HFFc6 (cell line): Measurements from ENCODE around the gene CCL13. TPM values are rescaled to one million over a fixed set of nuclear protein-coding genes. Genes with fewer than 3 reads are reported as not detected.

Experiments
- DNase-seq: peaks from one replicate; pipeline ENCODE4 v3.0.0-alpha.2; 2018
- H3K27ac Mint-ChIP-seq: 2 replicates; pipeline ENCODE4 v1.8.0; 2020; ENCODE audit warnings: mild to moderate bottlenecking, mixed read lengths
- H3K27me3 Mint-ChIP-seq: 2 replicates; pipeline ENCODE4 v1.8.0; 2021; ENCODE audit warnings: mild to moderate bottlenecking, moderate library complexity, mixed read lengths; ENCODE audit not compliant: insufficient read depth
- H3K36me3 Mint-ChIP-seq: 2 replicates; pipeline ENCODE4 v1.8.0; 2021; ENCODE audit warnings: low read depth, mixed read lengths
- H3K4me1 Mint-ChIP-seq: 2 replicates; pipeline ENCODE4 v1.8.0; 2020; ENCODE audit warnings: low read depth, mixed read lengths
- H3K4me3 Mint-ChIP-seq: 2 replicates; pipeline ENCODE4 v1.8.0; 2020; ENCODE audit warnings: mild to moderate bottlenecking, moderate library complexity, mixed read lengths
- H3K9me3 Mint-ChIP-seq: 2 replicates; pipeline ENCODE4 v1.8.0; 2020; ENCODE audit warnings: mild to moderate bottlenecking, mixed read lengths
- total RNA-seq, 6 experiments: library from RNA; stranded (reverse); fragmentation: NEBNext Ultra II Directional; extraction: Animal tissue kit (Norgen Biotek cat#: 25700); gene quantifications; 2 replicates in 1 of 6; 3 replicates in 5 of 6; pipeline ENCODE4 v1.2.3, GENCODE V29; 2021
- TF ChIP-seq, protein P1 (sequence below): fragments of 200-600 bp; sonication (generic); IDR thresholded peaks from 2 replicates; pipeline ENCODE4 v1.5.0; 2021; ENCODE audit warnings: antibody characterized with exemption, mild to moderate bottlenecking

The CCL13 gene
- total RNA-seq, 6 experiments from 2014 or later: not detected

DNA sequence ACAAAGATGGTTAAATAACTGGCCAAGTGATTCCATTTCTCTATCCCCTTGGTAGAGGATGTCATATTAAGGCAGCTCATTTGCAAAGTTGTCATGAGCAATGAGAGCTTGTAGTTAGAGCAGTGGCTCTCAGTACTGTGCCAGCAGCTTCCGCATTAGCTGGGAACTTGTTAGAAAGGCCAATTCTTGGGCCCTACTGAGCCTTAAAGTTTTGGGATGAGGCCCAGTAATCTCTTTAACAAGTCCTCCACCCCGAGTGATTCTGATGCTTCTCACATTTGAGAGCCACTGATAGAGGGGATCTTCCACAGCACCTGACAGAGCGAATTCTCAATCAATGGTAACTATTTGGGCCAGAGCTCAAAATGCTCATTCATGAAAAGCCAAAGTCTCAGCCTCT, 26.9 kb downstream of the CCL13 start:
- Mint-ChIP-seq H3K9me3 (no peaks in the 10 kb centered on the region), H3K4me3 (no peak overlapping the region), H3K36me3 (no peaks in the 10 kb centered on the region), H3K4me1 (peaks cover 9% of the 10 kb centered on the region), H3K27me3 (peaks cover 4% of the 10 kb centered on the region), H3K27ac (no peak overlapping the region)
- TF ChIP-seq, protein P1, sequence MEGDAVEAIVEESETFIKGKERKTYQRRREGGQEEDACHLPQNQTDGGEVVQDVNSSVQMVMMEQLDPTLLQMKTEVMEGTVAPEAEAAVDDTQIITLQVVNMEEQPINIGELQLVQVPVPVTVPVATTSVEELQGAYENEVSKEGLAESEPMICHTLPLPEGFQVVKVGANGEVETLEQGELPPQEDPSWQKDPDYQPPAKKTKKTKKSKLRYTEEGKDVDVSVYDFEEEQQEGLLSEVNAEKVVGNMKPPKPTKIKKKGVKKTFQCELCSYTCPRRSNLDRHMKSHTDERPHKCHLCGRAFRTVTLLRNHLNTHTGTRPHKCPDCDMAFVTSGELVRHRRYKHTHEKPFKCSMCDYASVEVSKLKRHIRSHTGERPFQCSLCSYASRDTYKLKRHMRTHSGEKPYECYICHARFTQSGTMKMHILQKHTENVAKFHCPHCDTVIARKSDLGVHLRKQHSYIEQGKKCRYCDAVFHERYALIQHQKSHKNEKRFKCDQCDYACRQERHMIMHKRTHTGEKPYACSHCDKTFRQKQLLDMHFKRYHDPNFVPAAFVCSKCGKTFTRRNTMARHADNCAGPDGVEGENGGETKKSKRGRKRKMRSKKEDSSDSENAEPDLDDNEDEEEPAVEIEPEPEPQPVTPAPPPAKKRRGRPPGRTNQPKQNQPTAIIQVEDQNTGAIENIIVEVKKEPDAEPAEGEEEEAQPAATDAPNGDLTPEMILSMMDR: no peak
- no peak for DNase-seq

DNA sequence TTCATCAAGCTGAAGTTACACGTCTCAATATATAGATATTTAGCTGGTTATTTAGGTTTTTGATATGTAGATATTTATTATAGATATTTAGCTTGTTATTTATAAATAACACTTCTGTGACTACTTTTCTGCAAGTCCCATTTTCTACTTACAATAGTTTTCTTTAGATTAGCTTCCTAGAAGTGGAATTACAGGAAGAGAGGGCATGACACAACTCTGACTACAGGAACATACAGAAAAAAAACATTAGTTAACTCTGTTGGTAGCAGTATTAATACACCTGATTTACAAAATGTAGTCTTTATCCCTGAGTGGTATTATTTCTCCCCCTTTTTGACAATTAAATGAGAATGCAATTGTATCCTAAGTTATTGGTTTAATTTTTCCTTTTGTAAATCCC, 28.0 kb downstream of the CCL13 start:
- TF ChIP-seq, protein P1: no peak
- H3K27me3 Mint-ChIP-seq: peaks cover 4% of the 10 kb centered on the region; the same call in 1 of the 2 replicates
- peaks cover 9% of the 10 kb centered on the region for H3K4me1 Mint-ChIP-seq
- no peak overlapping the region for H3K27ac Mint-ChIP-seq
- no peaks in the 10 kb centered on the region for H3K36me3 Mint-ChIP-seq
- DNase-seq: no peak
- no peaks in the 10 kb centered on the region for H3K9me3 Mint-ChIP-seq
- no peak overlapping the region for H3K4me3 Mint-ChIP-seq

DNA sequence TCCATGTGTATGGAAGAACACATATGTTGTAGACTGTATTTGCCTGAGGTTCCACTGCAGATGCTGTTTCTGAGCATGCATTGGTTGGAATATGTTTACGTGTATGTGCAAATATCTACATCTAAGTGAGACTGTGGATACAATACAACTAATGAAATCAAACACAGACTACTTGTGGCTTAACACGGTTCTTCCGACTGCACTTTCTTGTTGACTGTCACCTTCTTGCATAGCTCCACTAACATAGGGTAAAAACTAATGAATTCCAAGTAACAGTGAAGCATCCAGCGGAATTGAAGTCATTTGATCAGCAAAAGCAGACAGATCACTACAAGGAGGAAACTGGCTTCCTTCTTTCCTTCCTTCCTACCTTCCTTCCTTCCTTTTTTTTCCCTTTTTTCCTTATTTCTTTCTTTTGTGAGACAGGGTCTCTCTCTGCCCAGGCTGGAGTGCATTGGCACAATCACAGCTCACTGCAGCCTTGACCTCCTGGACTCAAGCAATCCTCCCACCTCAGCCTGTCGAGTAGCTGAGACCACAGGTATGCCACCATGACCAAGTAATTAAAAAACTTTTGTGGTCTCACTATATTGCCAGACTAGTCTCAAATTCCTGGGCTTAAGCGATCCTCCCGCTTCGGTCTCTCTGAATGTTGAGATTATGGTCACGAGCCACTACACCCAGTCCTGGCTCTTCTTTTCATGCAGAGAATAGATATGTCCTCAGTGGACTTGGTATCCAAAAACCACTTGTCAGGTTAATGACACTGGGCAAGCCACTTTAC, 28.7 kb downstream of the CCL13 start:
- DNase-seq: no peak
- H3K4me3 Mint-ChIP-seq: no peak overlapping the region
- TF ChIP-seq, protein P1: no peak
- no peak overlapping the region for H3K27ac Mint-ChIP-seq
- peaks cover 9% of the 10 kb centered on the region for H3K4me1 Mint-ChIP-seq
- peaks cover 4% of the 10 kb centered on the region; the same call in 1 of the 2 replicates for H3K27me3 Mint-ChIP-seq
- no peaks in the 10 kb centered on the region for H3K36me3 Mint-ChIP-seq
- no peaks in the 10 kb centered on the region for H3K9me3 Mint-ChIP-seq

DNA sequence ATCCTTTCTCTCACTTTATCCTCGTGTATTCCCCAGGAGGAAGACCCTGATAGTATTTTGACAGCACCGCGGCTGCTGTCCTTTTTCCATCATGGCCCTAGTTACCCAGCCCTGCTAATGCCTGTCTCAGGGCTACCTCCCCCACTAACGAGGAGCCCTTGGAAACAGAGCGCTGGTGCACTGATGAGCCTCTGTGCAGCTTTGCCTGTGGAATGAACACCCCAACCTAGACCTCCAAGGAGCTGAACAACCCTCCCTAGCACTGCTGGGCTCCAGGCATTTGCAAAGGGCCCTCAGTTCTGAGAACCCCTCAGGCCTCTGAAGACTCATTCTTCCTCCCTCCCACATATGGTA, 30.0 kb downstream of the CCL13 start:
- peaks cover 4% of the 10 kb centered on the region; the same call in 1 of the 2 replicates for H3K27me3 Mint-ChIP-seq

DNA sequence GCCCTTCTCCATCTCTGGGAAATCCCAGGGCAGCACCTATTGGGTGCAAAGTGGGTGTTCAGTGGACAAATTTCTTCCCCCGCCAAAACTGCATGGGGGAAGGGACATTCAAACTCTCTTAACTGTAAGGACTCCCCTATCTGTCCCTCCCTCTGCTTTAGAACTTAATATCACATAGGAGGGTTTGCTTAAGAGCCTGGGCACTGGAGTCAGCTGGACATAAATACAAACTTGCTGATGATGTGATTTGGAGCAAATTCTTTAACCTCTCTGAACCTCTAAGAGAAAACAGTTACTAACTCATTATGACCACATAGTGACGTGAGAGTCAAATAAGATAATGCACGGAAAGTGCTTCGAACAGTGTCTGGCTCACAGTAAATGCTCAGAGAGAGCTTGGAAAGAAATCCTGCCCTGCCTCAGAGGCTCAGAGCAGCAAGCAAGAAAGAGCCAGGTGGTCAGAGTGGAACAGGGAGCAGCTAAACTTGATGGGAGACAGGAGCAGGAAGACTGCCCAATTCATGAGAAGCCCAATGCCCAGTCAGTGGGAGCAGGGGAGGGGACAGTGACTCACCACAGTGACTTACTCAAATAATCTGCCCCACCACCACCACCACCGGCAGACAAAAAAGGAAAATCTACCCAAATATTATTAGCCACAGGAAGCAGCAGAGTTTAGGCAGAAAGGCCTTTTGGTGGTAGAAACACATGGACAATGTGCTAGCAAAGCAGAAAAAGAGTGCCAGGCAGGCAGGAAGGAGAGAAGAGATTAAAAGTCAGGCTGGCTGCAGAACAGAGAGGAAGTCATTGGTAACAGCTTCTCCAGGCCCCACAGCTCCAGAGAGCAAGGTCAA, 30.6 kb downstream of the CCL13 start:
- no peak overlapping the region for H3K27ac Mint-ChIP-seq
- H3K9me3 Mint-ChIP-seq: no peaks in the 10 kb centered on the region
- DNase-seq: no peak
- TF ChIP-seq, protein P1: no peak
- H3K4me3 Mint-ChIP-seq: no peak overlapping the region
- peaks cover 9% of the 10 kb centered on the region for H3K4me1 Mint-ChIP-seq
- peaks cover 4% of the 10 kb centered on the region for H3K27me3 Mint-ChIP-seq
- H3K36me3 Mint-ChIP-seq: no peaks in the 10 kb centered on the region

More for the DNA sequence above, 30.0 kb downstream of the CCL13 start:
- no peak overlapping the region for H3K27ac Mint-ChIP-seq
- no peak overlapping the region for H3K4me3 Mint-ChIP-seq
- H3K9me3 Mint-ChIP-seq: no peaks in the 10 kb centered on the region
- H3K4me1 Mint-ChIP-seq: peaks cover 9% of the 10 kb centered on the region
- TF ChIP-seq, protein P1: no peak
- DNase-seq: no peak
- H3K36me3 Mint-ChIP-seq: no peaks in the 10 kb centered on the region
